AG09309 (cell line): ENCODE results near the gene NTNG1.

Experiments used
- DNase-seq: peaks from one replicate; pipeline ENCODE4 v3.0.0-alpha.2; 2010; ENCODE audit warnings: low read depth
- H3K4me3 ChIP-seq: 2 replicates; pipeline ENCODE4 v1.5.1; 2011; ENCODE audit warnings: mild to moderate bottlenecking, low read depth, low read length, moderate library complexity; ENCODE audit not compliant: control insufficient read depth
- TF ChIP-seq, protein P1 (sequence below): IDR thresholded peaks from 2 replicates; pipeline ENCODE4 v1.5.1; 2011; ENCODE audit warnings: mild to moderate bottlenecking, low read depth, low read length, inconsistent platforms; ENCODE audit not compliant: insufficient read depth, control insufficient read depth; ENCODE audit errors: missing control alignments

NTNG1 gene

DNA sequence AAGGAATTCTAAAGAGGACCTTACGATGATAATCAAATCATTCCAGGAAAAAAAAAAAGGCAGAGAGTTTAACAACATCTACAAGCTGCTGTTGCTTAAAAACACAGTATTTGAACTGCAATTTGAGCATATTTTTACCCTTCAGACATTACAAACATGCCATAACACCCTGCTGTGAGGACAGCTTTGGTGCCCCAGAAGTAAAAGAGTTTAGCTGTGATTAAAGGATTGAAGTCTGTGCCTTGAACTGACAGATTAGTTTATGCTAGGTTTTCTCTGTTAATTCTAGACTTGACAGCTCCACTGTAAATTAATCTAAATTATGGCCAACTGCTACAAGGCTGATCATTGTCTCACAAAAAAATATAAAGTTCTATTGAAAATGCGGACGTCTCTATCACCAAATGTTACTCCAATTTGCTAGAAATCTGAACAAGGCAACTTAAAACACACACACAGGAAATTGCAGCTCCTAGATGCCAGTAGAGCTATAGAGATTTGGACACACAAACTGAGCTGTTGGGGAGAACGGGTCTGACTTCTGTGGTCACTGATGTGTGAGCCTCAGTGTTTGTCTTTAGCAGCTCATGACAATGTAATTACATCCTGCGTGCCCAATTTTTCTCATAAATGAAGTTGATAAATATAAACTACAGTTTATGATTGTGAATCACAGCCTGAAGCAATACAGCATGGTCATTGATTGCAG lies 217.9 kb downstream of the NTNG1 start:
- TF ChIP-seq, protein P1, sequence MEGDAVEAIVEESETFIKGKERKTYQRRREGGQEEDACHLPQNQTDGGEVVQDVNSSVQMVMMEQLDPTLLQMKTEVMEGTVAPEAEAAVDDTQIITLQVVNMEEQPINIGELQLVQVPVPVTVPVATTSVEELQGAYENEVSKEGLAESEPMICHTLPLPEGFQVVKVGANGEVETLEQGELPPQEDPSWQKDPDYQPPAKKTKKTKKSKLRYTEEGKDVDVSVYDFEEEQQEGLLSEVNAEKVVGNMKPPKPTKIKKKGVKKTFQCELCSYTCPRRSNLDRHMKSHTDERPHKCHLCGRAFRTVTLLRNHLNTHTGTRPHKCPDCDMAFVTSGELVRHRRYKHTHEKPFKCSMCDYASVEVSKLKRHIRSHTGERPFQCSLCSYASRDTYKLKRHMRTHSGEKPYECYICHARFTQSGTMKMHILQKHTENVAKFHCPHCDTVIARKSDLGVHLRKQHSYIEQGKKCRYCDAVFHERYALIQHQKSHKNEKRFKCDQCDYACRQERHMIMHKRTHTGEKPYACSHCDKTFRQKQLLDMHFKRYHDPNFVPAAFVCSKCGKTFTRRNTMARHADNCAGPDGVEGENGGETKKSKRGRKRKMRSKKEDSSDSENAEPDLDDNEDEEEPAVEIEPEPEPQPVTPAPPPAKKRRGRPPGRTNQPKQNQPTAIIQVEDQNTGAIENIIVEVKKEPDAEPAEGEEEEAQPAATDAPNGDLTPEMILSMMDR = no peak
- DNase-seq = no peak
- H3K4me3 ChIP-seq = no peak overlapping the region

DNA sequence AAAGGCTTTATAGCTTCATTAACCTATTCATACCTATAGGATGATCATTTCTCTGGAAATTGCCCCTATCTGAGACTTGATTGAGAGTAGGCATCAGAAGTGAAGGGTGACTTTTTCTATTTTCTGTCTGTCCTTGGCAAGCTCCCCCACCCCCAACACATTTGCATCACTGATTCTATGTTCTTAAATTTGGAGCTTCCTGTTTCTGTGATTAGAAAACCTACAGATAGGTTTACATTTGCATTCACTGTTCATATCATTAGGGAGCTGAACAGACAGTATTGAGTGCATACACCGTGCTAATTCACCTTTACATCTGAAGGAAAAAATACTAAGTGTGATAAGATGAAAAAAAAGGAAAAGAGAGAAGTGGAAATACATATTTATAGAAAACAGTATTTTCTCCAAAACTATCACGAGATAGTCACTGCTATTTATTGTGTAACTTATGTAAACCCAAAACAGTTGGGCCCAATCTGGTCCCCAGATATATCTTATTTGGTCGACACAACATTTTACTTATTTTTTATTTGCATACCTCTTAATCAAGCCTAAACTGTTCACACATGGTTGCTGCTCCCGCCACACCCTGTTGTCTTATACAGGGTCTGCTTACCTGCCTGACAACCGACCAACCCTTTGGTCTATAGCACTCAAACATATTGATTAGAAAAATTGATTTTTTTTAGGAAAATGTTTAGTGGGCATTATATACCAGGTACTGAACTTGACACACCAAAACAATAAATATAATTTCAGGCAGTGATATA lies 218.8 kb downstream of the NTNG1 start:
- TF ChIP-seq, protein P1 = no peak
- no peak overlapping the region for H3K4me3 ChIP-seq
- DNase-seq = no peak

DNA sequence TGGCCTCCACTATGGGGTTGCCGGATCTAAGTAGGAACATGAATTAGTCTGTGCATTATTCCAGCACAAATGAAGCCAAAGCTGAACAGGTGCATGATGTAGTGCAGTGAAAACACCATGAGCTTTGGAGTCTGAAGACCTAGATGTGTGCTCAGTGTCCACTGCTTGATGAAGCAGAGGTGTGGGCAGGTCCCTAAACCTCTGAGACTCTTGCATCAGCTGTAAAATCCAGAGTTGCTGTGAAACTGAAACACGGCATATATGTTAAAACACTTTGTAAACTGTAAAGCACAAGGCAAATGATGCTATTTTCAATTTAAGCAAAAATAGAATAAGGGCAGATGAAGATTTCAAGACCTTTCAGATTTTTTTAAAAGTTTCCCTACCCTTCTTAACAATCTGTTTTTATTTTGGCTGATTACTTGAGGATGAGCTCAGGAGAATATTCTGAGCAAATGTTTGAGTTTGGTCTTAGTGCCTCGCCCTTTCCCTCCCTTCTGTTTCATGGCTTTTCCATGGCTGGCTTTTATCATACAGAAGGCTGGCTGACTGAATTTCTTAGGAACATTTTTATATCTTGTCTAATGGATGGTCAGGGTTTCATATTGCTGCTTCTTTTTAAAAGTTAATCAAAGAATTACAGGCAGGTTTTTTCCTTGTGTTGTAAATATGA lies 221.8 kb downstream of the NTNG1 start:
- TF ChIP-seq, protein P1 = no peak
- DNase-seq = no peak

DNA sequence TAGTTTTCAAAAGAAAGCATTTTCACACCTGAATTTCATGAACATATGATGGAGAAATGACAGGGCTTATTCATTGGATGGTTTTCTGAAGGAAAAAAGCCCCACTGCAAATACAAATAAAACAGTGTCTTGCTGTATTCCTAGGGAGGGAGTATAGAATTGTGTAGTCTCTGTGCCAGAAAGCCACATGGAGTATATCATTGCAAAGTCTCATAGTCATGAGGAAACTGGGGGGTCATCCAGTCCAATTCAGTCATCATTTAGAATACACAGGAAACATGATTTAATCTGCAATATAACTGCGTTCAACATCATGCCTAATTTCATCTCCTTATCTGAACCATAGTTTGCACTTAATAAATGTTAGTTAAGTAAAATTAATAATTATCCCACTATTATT lies 222.3 kb downstream of the NTNG1 start:
- DNase-seq = no peak
- no peak overlapping the region for H3K4me3 ChIP-seq
- TF ChIP-seq, protein P1 = no peak

More for the DNA sequence above, 221.8 kb downstream of the NTNG1 start:
- H3K4me3 ChIP-seq = no peak overlapping the region

DNA sequence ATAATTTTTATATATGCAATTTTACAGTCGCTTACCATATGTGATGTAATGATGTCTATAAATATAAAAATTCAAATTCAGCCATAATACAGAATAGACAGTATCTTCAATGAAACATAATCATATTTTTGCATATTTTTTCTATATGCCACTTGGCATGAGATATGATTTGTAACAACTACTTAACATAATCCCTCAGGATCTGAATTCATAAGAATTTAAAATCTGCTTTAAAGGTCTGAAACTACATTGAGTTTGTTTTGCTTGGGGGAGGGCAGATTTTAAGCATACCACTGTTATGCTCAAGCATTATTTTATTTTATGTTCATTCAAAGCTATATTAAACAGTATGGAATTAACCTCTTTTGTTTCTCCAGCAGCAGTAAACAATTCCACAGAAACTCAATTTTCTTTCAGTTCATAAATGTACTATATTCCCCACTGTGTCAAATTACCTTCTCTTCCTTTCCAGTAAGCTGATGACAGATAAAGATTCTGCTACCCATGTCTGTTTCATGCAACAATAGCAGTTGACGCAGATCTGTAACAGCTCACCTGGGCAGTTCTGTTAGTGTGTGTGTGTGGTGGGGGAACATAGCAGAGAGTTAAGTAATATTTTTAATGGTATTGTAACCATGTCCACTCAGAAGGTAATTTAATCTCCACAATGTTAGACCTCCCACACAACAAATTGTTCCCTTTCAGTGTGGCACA lies 224.8 kb downstream of the NTNG1 start:
- no peak for DNase-seq
- TF ChIP-seq, protein P1 = no peak
- H3K4me3 ChIP-seq = no peak overlapping the region

DNA sequence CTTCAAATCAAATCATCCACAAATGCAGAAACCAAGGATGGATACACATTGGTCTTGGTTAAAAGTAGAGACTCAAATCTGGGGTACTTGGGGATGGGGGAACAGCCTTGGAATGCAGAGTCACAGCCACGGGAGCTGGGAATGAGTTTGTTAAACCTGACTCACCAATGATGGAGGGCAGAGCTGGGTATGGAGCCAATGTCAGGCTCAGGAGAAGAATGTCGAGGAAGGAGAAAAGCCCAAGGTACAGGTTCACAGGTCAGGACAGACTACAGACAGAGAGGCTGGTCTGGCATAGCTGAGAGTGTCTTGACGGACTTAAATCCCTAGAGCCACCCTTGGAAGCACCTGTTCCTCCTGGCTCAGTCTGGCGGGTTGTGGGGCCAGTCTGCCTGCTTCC lies 237.6 kb downstream of the NTNG1 start:
- H3K4me3 ChIP-seq = no peak overlapping the region
- no peak for DNase-seq
- TF ChIP-seq, protein P1 = no peak
